GM18870 (cell line): ENCODE measurements around the gene DNAH3.

ENCODE experiments used
- ATAC-seq: cut with Tn5 transposase; IDR thresholded peaks from one replicate; pipeline ENCODE4 v1.9.1; 2021; ENCODE audit warnings: moderate library complexity; ENCODE audit not compliant: unreplicated experiment

The DNAH3 gene

DNA sequence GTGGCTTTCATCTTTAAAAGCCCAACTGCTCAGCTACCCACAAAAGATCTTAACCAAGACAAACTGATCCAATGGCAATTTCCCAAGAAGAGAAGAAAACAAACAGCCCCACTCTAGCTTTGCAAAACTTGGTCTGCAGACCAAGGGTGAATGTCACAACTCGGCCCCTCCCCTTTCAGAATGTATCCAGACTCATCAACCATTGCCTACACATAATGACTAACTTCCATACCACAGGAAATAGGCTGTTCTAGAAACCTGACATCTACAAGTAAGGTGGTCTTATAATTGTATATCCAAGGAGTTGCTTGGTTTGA is 266.4 kb downstream of the DNAH3 start:
- ATAC-seq = no peak

DNA sequence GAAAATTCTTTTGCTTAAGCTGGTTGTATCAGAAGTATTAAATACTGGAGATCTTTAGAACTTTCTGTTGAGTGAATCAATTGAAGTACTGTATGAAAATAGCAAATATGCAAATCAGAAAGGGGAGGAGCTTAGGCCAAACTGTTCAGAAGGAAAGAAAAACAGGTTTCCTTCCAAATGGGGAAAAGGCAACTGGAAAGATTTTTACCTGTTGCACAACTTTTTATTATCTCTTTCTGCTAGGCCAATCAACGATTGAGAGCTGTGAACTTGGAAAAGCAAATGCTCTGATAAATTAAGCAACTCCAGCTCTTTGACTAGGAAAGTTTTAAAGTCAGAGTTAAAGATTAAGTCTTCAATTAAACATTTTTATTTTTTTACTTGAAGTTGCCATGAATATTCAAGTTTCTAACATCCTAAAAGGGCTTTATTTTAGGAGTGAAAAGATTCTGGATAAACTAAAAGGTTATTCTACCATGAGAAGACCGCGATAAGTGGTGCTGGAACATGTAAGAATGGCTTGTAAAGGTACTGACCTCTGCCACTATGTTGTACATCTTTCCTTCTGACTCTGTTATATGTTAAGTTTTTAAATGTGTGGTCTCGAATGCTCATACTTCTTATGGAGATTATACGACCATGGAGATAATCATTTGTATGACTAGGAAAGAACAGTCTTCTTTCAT is 266.9 kb downstream of the DNAH3 start:
- ATAC-seq = no peak
